Subcutaneous abdominal adipose tissue (tissue), 5 donors: ENCODE results near the gene GJB6.

ENCODE experiments used
- H3K27ac ChIP-seq: one replicate; pipeline ENCODE4 v1.7.0; 2013; ENCODE audit warnings: low read depth, mild to moderate bottlenecking, inconsistent platforms, low read length, moderate library complexity
- H3K27me3 ChIP-seq, 5 donors: one replicate each; pipeline ENCODE4 v1.7.0; 2013; ENCODE audit warnings: low read length in 5 of 5, inconsistent platforms in 1 of 5; ENCODE audit not compliant: control insufficient read depth in 5 of 5, insufficient read depth in 4 of 5
- H3K36me3 ChIP-seq, 5 donors: one replicate each; pipeline ENCODE4 v1.7.0; 2013; ENCODE audit warnings: low read length in 5 of 5; ENCODE audit not compliant: control insufficient read depth in 5 of 5, insufficient read depth in 5 of 5
- H3K4me1 ChIP-seq, 5 donors: one replicate each; pipeline ENCODE4 v1.7.0; 2013; ENCODE audit warnings: low read length in 5 of 5, mild to moderate bottlenecking in 3 of 5, moderate library complexity in 1 of 5; ENCODE audit not compliant: control insufficient read depth in 5 of 5, insufficient read depth in 5 of 5
- H3K4me3 ChIP-seq, 5 donors: one replicate each; pipeline ENCODE4 v1.7.0; 2013; ENCODE audit warnings: low read length in 5 of 5, low read depth in 1 of 5
- H3K9ac ChIP-seq, 5 donors: one replicate each; pipeline ENCODE4 v1.7.0; 2013; ENCODE audit warnings: low read length in 5 of 5, mild to moderate bottlenecking in 4 of 5, moderate library complexity in 3 of 5
- H3K9me3 ChIP-seq, 5 donors: one replicate each; pipeline ENCODE4 v1.7.0; 2013; ENCODE audit warnings: low read length in 5 of 5; ENCODE audit not compliant: control insufficient read depth in 5 of 5
- donor health status: healthy.
- donor health status: healthy.
- donor health status: healthy.
- donor health status: healthy.
- donor health status: healthy.

The GJB6 gene

GRCh38 chr13:20258963-20259288 is 26.8 kb upstream of the GJB6 start:
- Histone ChIP-seq H3K4me1 (no peaks in the 10 kb centered on the region), H3K9me3 (peaks cover 0 to 4% (median 0%) of the 10 kb centered on the region in 5 donors), H3K27ac (no peak overlapping the region), H3K4me3 (no peak overlapping the region), H3K27me3 (peaks cover 0 to 4% (median 0%) of the 10 kb centered on the region in 5 donors), H3K36me3 (no peaks in the 10 kb centered on the region), H3K9ac (no peak overlapping the region)

- Histone ChIP-seq H3K9ac (no peak overlapping the region), H3K4me1 (no peaks in the 10 kb centered on the region), H3K36me3 (no peaks in the 10 kb centered on the region), H3K9me3 (peaks cover 0 to 4% (median 0%) of the 10 kb centered on the region in 5 donors), H3K4me3 (no peak overlapping the region), H3K27me3 (peaks cover 0 to 6% (median 0%) of the 10 kb centered on the region in 5 donors), H3K27ac (no peak overlapping the region)
These were observed 26.3 kb upstream of the GJB6 start for GRCh38 chr13:20258208-20258962.

- H3K9me3 ChIP-seq: no peaks in the 10 kb centered on the region
These were observed 22.0 kb upstream of the GJB6 start for GRCh38 chr13:20254076-20254475.

GRCh38 chr13:20249913-20250312 is 17.8 kb upstream of the GJB6 start:
- Histone ChIP-seq H3K36me3 (no peaks in the 10 kb centered on the region), H3K27ac (no peak overlapping the region), H3K9me3 (no peaks in the 10 kb centered on the region), H3K4me3 (no peak overlapping the region), H3K4me1 (no peaks in the 10 kb centered on the region), H3K9ac (no peak overlapping the region), H3K27me3 (peaks cover 0 to 3% (median 0%) of the 10 kb centered on the region in 5 donors)

More at GRCh38 chr13:20254076-20254475, 22.0 kb upstream of the GJB6 start:
- Histone ChIP-seq H3K9ac (no peak overlapping the region), H3K4me1 (no peaks in the 10 kb centered on the region), H3K27ac (no peak overlapping the region), H3K27me3 (peaks cover 0 to 7% (median 0%) of the 10 kb centered on the region in 5 donors), H3K4me3 (no peak overlapping the region), H3K36me3 (no peaks in the 10 kb centered on the region)

GRCh38 chr13:20247963-20248362 is 15.8 kb upstream of the GJB6 start:
- Histone ChIP-seq H3K27me3 (no peaks in the 10 kb centered on the region), H3K4me1 (no peaks in the 10 kb centered on the region), H3K9me3 (no peaks in the 10 kb centered on the region), H3K9ac (no peak overlapping the region), H3K4me3 (no peak overlapping the region), H3K36me3 (no peaks in the 10 kb centered on the region), H3K27ac (no peak overlapping the region)

GRCh38 chr13:20247403-20247802 is 15.3 kb upstream of the GJB6 start:
- no peaks in the 10 kb centered on the region for H3K36me3 ChIP-seq
- no peak overlapping the region for H3K27ac ChIP-seq
- no peak overlapping the region for H3K4me3 ChIP-seq
- no peaks in the 10 kb centered on the region for H3K4me1 ChIP-seq
- H3K9me3 ChIP-seq: no peaks in the 10 kb centered on the region
- H3K27me3 ChIP-seq: no peaks in the 10 kb centered on the region
- H3K9ac ChIP-seq: no peak overlapping the region

GRCh38 chr13:20241593-20241992 is 9.5 kb upstream of the GJB6 start:
- H3K36me3 ChIP-seq: no peaks in the 10 kb centered on the region

GRCh38 chr13:20239748-20240147 is 7.6 kb upstream of the GJB6 start:
- Histone ChIP-seq H3K4me1 (no peaks in the 10 kb centered on the region), H3K36me3 (no peaks in the 10 kb centered on the region), H3K9me3 (no peaks in the 10 kb centered on the region), H3K4me3 (no peak overlapping the region), H3K27ac (no peak overlapping the region), H3K27me3 (peaks cover 0 to 11% (median 5%) of the 10 kb centered on the region in 5 donors), H3K9ac (no peak overlapping the region)

More at GRCh38 chr13:20241593-20241992, 9.5 kb upstream of the GJB6 start:
- Histone ChIP-seq H3K4me1 (no peaks in the 10 kb centered on the region), H3K27me3 (peaks cover 0 to 9% (median 5%) of the 10 kb centered on the region in 5 donors), H3K9me3 (no peaks in the 10 kb centered on the region), H3K9ac (no peak overlapping the region), H3K27ac (no peak overlapping the region), H3K4me3 (no peak overlapping the region)

GRCh38 chr13:20232556-20233277 is 598 bp upstream of the GJB6 start:
- H3K27me3 ChIP-seq: peaks cover 13 to 31% (median 27%) of the 10 kb centered on the region in 5 donors
- no peak overlapping the region for H3K27ac ChIP-seq
- H3K9me3 ChIP-seq: no peaks in the 10 kb centered on the region
- H3K4me3 ChIP-seq: peak overlapping the region in 2 of 5 donors; percentile 29 to 30
- no peaks in the 10 kb centered on the region for H3K36me3 ChIP-seq
- peaks cover 0 to 14% (median 13%) of the 10 kb centered on the region in 5 donors for H3K4me1 ChIP-seq
- H3K9ac ChIP-seq: no peak overlapping the region
